ENCODE data around the gene RPS2. TPM values are rescaled to one million over a fixed set of nuclear protein-coding genes. Genes with fewer than 3 reads are reported as not detected.

The RPS2 gene
- total RNA-seq, 1 donor from 2014 or later, result 788 TPM

GRCh38 chr16:1914988-1915387, 49.6 kb downstream of the RPS2 start:
- DNase-seq (no peak), ATAC-seq (no peak)
- intact Hi-C loops (cut with micrococcal nuclease), result no loop called here

- intact Hi-C loops (cut with micrococcal nuclease), result no loop called here
- no peak for ATAC-seq
- no peak for DNase-seq
Measured at GRCh38 chr16:1914084-1914608, 50.5 kb downstream of the RPS2 start.

- no peak for DNase-seq
- intact Hi-C loops (cut with micrococcal nuclease), result no loop called here
- ATAC-seq, result peak; percentile 19
Measured at GRCh38 chr16:1913327-1914083, 51.1 kb downstream of the RPS2 start.

GRCh38 chr16:1912215-1912543, 52.4 kb downstream of the RPS2 start:
- no peak for ATAC-seq
- intact Hi-C loops (cut with micrococcal nuclease), result no loop called here
- DNase-seq, result no peak

Other genes with a start within 250 kb of the RPS2 start
- 38.3 TPM for gene NME3, start 193.3 kb downstream of the RPS2 start, total RNA-seq
- 8.1 TPM for gene EME2, start 192.0 kb downstream of the RPS2 start, total RNA-seq
- 85.9 TPM for gene MRPS34, start 191.7 kb downstream of the RPS2 start, total RNA-seq
- gene SPSB3, start 182.3 kb downstream of the RPS2 start, total RNA-seq, result 40.8 TPM
- 36.6 TPM for gene NUBP2, start 181.9 kb downstream of the RPS2 start, total RNA-seq
- not detected for gene IGFALS, start 171.1 kb downstream of the RPS2 start, total RNA-seq
- gene HAGH, start 138.0 kb downstream of the RPS2 start, total RNA-seq, result 182 TPM
- gene FAHD1, start 137.6 kb downstream of the RPS2 start, total RNA-seq, result 30.0 TPM
- not detected for gene MEIOB, start 92.7 kb downstream of the RPS2 start, total RNA-seq
- gene HS3ST6, start 46.4 kb downstream of the RPS2 start, total RNA-seq, result not detected
- gene MSRB1, start 21.6 kb downstream of the RPS2 start, total RNA-seq, result 25.9 TPM
- gene RPL3L, start 10.1 kb downstream of the RPS2 start, total RNA-seq, result 315 TPM
- 769 TPM for gene NDUFB10, start 5.3 kb downstream of the RPS2 start, total RNA-seq
- gene RNF151, start 2.0 kb upstream of the RPS2 start, total RNA-seq, result not detected
- gene TBL3, start 7.2 kb upstream of the RPS2 start, total RNA-seq, result 24.4 TPM
- gene NOXO1, start 16.6 kb upstream of the RPS2 start, total RNA-seq, result not detected
- 32.2 TPM for gene GFER, start 19.4 kb upstream of the RPS2 start, total RNA-seq
- gene SYNGR3, start 25.1 kb upstream of the RPS2 start, total RNA-seq, result 1.0 TPM
- 16.0 TPM for gene ZNF598, start 45.0 kb upstream of the RPS2 start, total RNA-seq
- not detected for gene NPW, start 55.0 kb upstream of the RPS2 start, total RNA-seq
- 235 TPM for gene NHERF2, start 62.1 kb upstream of the RPS2 start, total RNA-seq
- gene NTHL1, start 83.0 kb upstream of the RPS2 start, total RNA-seq, result 22.7 TPM
- 83.0 TPM for gene TSC2, start 83.2 kb upstream of the RPS2 start, total RNA-seq
- gene PKD1, start 171.1 kb upstream of the RPS2 start, total RNA-seq, result 92.9 TPM
- 1.7 TPM for gene RAB26, start 183.8 kb upstream of the RPS2 start, total RNA-seq
- gene TRAF7, start 191.0 kb upstream of the RPS2 start, total RNA-seq, result 21.4 TPM
- 9.2 TPM for gene CASKIN1, start 231.8 kb upstream of the RPS2 start, total RNA-seq
- gene MLST8, start 240.6 kb upstream of the RPS2 start, total RNA-seq, result 29.9 TPM
- 10.0 TPM for gene BRICD5, start 246.0 kb upstream of the RPS2 start, total RNA-seq